ENCODE results near the gene PTPRE.

GRCh38 chr10:127904311-127905000 is 2.4 kb upstream of the PTPRE start:
- no peak for TF ChIP-seq EZH2 (IDR thresholded peaks at IDR 0.05)
- TF ChIP-seq POLR2AphosphoS5 (IDR thresholded peaks at IDR 0.05; ENCODE audit: borderline replicate concordance, low read depth, low read length), result no peak
